Endometrial microvascular endothelial cells (primary cell): ENCODE data around the gene DNAJC7. TPM values are rescaled to one million over a fixed set of nuclear protein-coding genes. Genes with fewer than 3 reads are reported as not detected.

Experiments
- in situ Hi-C: cut with HindIII; loops from 2 replicates; pipeline ENCODE4 v1.10.0; 2017; ENCODE audit warnings: low sequenced_read_pairs, low pct_unique_long_range_greater_than_20kb; ENCODE audit errors: inconsistent ontology term
- total RNA-seq: library from RNA; depleted of rRNA; stranded (reverse); fragments of >200 nt; gene quantifications from one replicate; pipeline ENCODE4 v1.2.3, GENCODE V29; 2015; ENCODE audit errors: inconsistent ontology term

Gene DNAJC7
- total RNA-seq, 1 donor from 2014 or later, result 66.0 TPM

DNA sequence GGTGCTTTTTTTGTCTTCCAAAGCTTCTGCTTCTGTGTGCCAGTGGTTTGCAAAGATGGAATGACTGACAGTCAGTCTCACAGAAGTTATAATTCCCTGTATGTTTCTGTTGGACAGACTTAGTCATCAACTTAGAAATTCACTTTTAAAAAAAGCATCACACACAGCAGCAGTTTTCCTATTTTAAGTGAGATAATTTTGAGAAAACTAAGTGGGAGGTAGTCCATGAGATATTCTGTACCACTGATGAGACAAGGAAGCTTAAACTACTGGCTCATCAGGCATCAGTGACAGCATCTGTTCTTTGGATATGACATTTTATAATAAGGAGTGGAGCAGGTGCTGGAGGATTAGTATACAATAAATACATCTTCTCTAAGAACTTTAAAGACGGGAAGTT is 30.6 kb downstream of the DNAJC7 start:
- in situ Hi-C loops, result no loop called here

DNA sequence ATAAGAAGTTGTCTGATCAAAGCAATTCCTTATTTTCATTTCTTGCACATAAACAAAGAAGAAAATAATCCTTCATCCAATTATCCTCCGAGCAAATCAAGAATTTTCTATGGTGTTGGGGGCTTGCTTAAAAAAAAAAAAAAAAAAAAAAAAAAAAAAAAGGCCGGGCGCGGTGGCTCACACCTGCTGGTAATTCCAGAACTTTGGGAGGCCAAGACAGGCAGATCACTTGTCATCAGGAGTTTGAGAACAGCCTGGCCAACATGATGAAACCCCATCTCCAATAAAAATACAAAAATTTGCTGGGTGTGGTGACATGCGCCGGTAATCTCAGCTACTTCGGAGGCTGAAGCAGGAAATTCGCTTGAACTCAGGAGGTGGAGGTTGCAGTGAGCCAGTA is 31.3 kb downstream of the DNAJC7 start:
- in situ Hi-C loops, result no loop called here

DNA sequence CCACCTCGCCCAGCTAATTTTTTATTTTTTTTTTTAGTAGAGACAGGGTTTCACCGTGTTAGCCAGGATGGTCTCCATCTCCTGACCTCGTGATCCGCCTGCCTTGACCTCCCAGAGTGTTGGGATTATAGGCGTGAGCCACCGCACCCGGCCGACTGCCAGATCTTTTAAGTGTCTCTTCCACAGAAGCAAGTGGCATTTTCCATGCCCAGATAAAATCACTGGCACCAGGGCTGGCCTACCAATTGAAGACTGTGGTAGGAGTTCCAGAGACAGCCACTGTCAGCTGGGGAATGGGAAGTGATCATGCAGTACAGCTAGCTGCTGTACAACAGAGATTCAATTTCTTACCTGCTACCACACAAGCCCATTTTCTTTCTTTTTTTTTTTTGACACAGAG is 32.8 kb downstream of the DNAJC7 start:
- in situ Hi-C loops, result no loop called here

DNA sequence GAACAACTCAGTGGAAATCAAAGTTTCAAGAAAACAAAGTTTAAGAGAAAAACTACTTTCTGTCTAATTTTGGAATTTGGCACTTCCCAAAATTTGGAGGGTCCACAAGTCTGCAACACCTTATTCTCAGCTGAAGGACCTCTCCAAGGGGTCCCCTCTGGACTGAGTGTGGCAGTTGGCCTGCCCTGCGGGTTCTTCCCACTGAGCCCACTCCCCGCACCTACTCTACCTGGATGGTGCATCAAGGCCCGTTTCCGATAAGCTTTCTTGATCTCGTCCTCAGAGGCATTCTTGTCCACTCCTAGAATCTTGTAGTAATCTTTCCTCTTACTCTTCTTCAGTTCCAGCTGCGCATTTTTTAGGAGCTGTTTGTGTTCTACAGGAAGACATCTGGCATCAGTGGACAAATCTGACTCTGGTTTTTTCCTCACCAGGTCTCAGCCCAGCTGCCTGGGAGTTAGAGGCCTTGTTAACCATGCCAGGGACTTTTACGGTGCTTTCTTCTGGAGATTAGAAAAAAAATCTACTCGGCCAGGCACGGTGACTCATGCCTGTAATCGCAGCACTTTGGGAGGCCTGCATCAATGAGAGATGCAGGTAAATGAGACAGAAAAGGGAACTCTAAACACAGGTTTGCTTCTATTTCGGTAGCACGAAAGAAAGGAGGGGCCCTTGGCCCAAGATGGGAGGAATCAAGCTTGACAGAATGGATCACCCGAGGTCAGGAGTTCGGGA is 35.0 kb downstream of the DNAJC7 start:
- in situ Hi-C loops, result no loop called here

DNA sequence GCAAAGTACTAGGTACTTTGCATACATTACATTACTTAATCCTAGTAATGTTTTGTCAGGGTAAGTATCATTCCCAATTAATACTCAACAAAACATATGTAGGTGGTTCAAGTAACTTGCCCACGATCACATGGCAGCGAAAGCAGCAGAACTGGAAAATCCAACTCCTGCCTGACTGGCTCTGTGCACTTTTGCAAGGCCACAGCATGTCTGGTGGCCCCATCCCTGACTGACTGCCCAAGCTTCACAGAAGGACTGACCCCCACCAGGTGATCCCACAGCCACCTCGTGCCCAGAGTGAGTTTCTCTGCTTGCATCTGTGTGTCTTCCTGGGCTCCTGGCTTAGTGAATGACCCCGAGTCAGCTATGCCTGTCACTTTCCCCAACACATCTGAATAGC is 39.2 kb downstream of the DNAJC7 start:
- in situ Hi-C loops, result no loop called here

DNA sequence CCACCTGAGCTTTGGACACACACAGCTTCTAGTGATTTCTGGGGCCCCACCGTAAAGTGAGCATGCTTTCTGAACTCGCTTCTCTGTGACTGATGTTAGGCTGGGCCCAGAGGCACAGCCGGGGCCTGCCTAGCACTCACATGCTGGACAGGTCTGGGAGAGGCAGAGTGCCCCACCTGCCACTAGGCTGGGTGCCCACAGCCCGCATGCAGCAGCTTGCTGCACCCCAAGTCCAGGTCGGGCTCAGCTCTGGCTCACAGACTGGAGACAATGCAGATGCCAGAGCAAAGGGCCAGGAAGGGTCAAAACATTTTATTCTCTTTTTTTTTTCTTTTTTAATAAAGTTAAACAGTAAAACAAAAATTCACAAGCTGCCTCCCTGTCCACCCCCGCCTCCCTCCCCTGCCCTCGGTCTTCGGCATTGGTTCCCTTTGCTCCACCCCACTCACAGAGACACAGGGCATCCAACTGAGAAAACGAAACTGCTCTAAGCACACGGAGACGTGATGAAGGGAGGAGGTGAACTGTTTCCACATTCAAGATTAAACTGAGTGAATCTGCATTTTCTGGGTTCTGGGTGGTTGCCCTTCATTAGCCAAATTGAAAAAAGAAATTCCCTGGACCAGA is 41.0 kb downstream of the DNAJC7 start:
- in situ Hi-C loops, result no loop called here

DNA sequence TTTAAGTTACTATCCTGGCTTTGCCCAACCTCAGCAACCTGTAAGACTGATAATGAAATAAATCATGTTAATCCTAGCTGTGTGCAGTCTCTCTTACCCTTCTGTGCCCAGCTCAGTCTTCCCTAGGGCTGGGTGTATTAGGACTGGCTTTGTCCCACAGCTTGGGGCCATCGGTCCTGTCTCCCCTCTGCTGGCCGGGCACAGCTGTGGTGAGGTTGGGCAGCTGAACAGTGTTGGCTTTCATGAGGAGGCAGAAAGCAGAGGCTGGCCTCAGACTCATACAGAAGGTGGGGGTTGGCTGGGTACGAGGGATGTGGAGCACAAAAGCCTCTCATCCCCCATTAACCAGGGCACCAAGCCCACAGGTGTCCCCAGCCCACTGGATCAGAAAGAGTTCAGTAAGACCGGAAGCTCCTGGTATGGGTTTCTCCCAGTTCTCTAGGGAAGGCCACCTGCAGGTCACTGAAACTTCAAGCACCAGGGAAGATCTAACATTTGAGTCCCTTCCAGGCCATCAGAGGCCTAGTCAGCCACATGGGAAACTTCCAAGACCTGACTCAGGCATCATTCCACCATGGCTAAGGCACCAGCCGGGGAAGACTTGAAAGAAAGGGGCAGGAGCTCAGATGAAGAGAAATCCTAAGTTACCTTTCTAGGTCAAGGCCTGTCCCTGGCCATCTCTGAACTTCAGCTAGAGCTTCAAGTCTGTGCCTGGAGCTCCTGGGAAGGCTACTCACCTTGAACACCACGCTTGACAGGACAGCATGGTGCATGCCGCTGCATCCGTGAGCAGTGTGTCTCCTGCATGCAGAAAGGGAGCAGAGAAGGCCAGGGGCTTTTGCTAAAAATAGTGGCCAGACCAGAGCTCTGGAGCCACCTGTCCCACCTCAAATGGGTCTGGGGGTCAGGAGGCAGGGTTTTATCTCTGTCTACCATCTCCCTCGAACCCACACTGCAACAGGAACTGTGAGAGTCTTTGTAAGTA is 41.8 kb downstream of the DNAJC7 start:
- in situ Hi-C loops, result no loop called here

DNA sequence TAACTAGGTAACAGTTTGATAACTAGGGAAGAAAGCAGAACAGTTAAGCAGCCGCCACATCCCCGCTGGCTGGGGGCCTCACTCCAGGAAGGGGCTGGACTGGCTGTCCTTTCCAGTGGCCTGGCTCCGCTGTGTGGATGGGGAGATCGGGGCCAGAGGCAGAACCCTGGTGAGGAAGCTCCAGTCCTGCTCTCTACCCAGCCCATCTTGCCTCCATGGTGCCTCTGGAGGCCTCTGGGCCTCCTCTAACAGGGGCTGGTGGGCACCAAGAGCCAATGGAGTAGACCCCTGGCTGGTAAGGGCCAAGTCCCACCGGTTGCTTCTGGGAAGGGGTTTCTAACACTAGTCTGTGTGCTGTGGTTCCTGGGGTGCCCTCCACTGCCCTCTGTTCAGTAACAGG is 42.6 kb downstream of the DNAJC7 start:
- in situ Hi-C loops, result loop anchor here (25.0 kb wide), 1 partner anchor 138 kb away; the partner anchor contains the start of genes DHX58, HSPB9 and KAT2A

DNA sequence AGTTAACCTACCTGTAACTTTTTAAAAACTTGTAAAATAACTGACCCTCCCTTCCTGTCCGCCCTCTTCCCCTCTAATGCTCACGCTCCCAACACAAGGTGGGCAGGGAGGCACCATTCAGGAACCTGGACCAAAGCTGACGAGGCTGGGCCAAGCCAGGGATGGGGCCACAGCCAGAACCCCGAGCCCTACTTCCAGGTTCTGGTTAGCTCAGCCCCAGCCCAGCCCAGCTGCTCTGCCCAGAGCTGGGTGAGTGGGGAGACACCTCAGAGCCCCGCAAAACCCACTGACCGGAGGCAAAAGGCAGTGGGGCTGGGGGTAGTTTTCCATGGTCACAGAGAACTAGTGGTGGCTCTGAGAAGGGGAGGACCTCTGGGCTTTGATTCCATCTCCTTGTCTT is 43.2 kb downstream of the DNAJC7 start:
- in situ Hi-C loops, result loop anchor here (25.0 kb wide), 1 partner anchor 138 kb away; the partner anchor contains the start of genes DHX58, HSPB9 and KAT2A

DNA sequence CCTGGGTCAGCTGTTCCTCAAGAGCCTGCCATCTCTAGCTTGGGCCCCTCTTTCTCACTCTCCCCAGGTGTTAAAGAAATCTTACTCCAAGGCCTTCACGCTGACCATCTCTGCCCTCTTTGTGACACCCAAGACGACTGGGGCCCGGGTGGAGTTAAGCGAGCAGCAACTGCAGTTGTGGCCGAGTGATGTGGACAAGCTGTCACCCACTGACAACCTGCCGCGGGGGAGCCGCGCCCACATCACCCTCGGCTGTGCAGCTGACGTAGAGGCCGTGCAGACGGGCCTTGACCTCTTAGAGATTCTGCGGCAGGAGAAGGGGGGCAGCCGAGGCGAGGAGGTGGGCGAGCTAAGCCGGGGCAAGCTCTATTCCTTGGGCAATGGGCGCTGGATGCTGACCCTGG is 43.8 kb downstream of the DNAJC7 start:
- in situ Hi-C loops, result loop anchor here (25.0 kb wide), 1 partner anchor 139 kb away; the partner anchor contains the start of genes DHX58, HSPB9 and KAT2A

DNA sequence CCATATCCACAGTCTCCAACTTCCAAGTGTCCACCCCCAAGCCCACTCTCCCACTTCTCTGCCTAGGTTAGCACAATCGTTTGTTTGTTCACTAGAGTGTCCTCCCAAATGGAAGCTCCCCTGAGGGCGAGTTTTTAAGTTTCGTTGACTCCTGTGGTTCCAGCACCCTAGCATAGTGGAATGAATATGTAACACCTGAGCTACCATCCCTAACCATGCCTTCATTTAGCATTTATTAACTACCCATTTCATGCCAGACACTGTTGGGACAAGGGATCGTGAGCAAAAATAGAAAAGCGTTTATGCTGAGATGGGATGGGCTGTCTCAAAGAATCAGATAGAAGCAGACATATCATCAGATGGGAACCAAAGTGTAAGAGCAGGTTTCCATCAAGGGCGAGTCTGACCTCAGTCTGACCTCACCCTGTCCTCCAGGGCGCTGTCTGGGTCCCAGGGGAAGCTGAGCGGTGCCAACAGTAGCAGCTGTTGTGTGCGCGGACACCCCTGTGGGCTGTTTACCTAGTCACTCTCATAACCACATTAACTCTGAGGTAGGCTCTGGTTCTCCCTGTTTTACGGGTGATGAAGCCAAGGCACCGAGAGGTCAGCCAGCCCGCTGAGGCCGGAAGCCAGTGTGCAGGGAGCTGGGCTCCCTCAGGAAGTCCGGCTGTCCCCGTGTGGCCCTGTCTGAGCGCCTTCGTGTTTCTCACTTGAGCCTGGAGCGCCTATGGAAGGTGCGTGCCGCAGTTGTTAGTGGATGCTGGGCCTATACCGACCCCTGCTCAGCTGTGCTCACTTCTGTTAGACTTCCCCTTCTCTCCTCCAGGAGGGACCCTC is 44.5 kb downstream of the DNAJC7 start:
- in situ Hi-C loops, result loop anchor here (25.0 kb wide), 1 partner anchor 140 kb away; the partner anchor contains the start of genes DHX58, HSPB9 and KAT2A

DNA sequence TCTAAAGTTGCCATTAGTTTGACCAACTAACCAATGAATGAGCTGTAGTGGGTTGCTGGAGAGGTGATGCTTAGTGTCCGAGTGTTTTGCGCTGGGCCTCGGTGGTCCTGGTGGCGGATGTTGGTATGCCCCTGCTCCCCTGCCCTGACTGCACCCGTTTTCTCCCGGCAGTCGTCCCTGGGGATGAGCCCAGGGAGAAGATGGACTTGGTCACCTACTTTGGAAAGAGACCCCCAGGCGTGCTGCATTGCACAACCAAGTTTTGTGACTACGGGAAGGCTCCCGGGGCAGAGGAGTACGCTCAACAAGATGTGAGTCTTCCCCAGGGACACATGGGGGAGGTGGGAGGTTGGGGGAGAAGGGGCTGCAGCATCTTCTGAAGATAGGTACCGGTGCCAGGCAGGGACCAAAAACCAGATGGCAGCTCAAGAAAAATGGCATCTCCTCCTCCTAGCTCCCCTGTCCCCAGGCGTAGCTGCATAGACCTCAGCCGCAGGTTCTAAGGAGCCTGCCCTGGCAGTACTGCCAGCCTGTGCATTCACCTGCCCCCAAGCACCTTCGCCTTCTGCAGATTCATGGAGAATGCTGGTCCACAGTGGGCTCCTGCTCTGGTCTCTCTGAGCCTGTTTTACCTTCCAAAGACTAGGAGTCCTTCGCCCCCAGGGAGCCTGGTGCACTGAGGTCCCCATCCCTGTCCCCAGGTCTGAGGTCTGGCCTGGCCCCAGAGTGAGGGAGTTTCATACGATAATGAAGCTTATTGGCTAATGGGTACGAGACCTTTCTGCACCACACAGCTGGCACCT is 45.3 kb downstream of the DNAJC7 start:
- in situ Hi-C loops, result loop anchor here (25.0 kb wide), 1 partner anchor 140 kb away; the partner anchor contains the start of genes DHX58, HSPB9 and KAT2A

DNA sequence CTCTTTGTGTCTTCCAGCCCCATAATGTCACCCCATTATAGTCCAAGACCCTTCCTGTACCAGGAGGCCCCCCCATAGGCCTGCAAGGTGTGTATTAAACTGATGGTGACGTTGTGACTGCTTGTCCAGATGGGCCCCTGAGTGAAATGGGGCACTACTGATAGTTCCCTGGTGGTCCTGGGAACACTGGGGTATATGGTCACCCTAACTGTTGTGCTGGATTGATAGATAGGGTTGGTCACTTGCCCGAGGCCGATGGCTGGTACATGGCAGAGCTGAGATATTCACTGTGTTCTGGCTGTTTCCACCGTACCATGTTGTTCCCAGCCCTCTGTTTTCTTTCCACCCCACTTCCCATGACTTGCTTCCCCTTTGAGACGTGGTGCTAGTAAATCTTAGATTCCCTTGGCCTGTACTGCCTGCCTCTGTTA is 46.3 kb downstream of the DNAJC7 start:
- in situ Hi-C loops, result loop anchor here (25.0 kb wide), 1 partner anchor 141 kb away; the partner anchor contains the start of genes DHX58, HSPB9 and KAT2A

DNA sequence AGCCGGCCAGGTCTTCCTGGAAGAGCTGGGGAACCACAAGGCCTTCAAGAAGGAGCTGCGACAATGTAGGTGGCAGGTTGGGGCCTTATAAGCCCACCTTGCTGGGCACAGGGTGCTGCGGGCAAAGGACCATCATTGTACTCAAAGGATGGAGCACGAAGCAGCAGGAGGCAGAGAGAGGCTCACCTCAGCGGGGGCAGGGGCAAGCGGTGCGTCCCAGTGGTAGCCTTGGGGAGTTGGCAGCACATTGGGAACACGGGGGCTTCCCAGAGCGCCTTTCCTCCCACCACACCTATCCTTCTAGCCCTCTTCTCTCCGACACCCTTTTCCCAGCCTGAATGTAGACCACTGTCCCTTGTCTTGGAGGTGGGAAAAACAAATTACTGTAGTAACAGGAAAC is 48.6 kb downstream of the DNAJC7 start:
- in situ Hi-C loops, result loop anchor here (25.0 kb wide), 1 partner anchor 144 kb away; the partner anchor contains the start of genes DHX58, HSPB9 and KAT2A

DNA sequence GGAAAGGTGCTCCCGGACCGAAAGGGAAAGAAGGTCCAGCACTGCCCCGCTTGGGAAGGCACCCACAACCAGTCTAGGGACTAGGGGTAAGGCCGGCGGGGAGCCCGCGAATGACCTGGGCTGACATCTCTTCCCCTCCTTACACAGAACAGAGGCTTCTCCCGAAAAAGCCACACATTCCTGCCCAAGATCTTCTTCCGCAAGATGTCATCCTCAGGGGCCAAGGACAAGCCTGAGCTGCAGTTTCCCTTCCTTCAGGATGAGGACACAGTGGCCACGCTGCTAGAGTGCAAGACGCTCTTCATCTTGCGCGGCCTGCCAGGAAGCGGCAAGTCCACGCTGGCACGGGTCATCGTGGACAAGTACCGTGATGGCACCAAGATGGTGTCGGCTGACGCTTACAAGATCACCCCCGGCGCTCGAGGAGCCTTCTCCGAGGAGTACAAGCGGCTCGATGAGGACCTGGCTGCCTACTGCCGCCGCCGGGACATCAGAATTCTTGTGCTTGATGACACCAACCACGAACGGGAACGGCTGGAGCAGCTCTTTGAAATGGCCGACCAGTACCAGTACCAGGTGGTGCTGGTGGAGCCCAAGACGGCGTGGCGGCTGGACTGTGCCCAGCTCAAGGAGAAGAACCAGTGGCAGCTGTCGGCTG is 49.2 kb downstream of the DNAJC7 start:
- in situ Hi-C loops, result loop anchor here (25.0 kb wide), 1 partner anchor 144 kb away; the partner anchor contains the start of genes DHX58, HSPB9 and KAT2A

DNA sequence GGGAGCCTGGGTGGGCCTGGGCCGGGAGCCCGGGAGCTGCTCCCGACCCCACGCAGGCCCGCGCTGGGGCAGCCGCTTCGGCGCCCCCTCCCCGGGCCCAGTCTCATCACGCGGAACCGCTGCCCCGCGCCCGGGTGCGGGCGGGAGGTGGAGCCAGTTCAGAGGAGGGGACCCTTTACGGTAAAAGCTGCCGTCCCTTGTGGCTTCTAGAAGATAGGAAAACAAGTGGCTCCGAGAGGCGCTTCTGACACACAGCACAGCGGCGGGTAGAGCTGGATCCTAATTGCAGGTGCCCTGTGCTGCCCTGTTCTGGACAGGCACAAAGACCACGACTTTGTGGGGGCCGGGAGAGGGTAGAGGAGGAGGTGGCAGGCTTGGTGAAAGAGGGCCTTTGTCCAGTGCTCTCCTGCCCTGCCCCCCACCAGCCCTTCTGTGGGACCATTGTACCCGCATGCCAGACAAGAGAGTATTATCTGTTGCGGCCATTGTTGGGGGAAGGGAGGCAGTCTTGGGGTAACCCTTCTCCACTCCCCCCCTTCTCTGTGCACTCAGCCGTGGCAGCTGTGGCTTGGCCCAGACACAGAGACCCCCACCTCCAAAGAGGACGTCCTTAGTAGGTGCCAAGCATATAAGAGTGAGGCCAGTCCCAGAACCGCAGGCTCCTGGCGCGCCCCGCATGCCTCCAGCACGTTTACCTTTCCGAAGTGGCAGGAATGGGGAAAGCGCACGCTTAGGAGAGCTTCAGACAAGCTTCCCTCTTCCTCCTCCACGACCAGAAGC is 49.9 kb downstream of the DNAJC7 start:
- in situ Hi-C loops, result loop anchor here (25.0 kb wide), 1 partner anchor 145 kb away; the partner anchor contains the start of genes DHX58, HSPB9 and KAT2A
